ENCODE results near the gene FAM200B.
A peak's percentile ranks its signal among the peaks of the same experiment; 100 is the strongest.

Gene FAM200B

DNA sequence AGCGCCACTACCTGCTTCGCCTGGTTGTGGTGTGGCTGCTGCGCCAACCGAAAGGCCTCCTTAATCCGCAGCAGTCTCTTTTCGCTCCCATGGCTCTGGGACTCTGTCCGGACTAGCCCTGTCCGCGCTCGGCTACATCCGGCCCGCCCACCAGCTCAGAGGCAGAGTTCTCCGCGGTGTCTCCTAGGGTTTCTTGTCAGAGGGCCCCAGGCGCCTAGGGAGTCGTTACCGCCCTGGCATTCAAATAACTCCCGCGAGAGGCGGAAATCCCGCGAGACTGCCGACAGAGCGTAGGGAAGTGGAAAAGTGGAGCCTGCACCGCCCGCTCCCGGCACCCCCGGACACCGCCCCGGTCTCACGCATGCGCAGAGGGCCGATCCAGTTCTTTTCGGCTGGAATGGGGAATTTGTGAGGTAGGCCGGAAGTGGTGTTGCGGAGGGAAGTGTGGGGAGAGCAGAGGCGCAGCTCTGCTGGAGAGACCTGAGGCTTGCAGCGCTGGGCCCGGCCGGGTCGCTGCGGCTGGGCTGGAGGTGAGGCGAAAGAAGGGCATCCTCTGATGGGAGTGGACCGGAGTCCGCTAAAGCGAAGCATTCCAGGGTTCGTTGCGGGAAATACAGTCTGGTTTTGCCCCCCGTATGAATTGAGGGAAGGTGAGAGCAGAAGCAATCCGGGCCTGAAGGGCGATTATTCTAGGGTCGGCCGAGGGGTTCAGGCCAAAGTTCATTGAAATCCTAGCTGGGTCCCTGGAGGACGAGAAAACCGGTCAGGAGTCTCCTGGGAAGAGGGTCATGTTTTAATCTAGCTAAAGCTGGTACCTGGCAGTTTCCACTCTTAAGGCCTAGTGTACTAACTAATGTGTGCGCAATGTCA, at the start of gene FAM200B:
FAM200B (plus strand) TSS at position 456 of the 870 bp plus-strand sequence. CDS start 5,151 bp downstream, outside the sequence.
- DNase-seq = peak; percentile 99

DNA sequence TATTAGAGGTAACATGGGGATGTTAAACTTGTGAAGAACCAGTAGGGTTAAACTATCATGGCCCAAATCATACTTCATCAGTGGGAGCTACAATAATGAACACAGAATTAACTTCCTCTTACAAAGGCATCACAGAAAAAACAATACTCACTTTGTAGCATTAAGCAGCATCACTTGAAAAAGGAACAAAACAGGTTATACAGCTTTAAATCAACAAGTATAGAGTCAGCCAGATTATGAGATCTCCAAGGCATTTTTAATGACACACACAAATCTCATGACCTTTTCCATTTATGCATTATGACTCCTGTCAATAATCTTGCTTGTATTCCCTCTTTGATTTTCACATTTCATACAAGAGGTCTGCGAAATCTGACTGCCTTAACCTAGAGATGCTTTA, 44.8 kb upstream of the FAM200B start:
- no peak for DNase-seq

DNA sequence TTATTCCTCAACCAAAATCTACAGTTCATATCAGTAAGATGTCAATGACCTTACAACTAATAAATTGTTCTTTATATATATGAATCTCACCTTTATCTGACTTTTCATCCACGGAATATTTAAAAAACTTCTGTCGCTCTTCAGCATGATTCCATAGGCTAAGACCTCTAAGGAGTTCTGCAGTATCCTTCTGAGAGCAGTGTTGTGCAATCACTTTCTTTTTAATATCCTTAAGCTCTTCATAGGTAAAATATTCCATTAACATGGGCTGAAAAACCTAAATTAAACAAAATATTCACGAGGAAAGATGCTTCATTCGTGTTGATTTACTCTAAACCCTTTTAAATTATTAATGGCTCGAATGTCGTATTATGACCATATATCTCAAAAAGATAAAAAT, 43.2 kb upstream of the FAM200B start:
- no peak for DNase-seq

DNA sequence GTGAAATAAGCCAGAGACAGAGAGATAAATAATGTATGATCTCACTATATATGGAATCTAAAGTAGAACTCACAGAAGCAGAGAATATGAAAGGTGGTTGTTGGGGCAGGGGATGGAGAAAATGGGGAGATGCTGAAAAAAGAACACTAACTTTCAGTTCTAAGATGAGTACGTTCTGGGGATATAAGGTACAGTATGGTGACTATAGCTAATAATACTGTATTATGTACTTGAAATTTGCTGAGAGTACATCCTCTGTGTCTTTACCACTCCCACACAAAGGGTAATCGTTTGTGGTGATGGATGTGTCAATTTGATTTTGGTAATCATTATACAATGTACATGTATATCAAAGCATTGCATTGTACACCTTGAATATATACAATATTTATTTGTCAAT, 33.0 kb upstream of the FAM200B start:
- no peak for DNase-seq

DNA sequence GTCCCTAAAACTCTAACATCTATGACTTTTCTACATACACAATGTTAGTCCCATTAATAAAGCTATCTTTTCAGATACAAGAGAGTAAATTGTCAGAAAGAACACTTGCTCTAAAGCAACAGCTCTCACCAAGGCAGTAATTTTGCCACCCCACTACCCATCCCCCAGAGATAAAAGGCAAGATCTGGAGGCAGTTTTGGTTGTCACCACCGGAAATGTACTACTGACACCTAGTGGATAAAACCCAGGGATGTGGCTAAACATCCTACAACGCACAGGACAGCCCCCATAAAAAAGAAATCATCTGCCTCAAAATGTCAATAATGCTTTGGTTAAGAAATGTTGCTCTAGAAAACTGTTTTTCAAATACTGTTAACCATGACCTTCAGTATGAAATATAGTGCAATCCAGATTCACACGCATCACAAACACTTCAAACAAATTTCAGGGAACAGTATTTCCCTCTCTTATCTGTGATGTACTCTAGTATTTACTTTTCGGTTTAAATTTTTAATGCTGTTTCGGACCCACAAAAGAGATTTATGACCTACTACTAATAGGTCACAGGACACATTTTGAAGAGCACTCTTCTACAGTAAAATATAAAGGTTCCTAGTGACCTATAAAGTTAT, 31.6 kb upstream of the FAM200B start:
- DNase-seq = peak; percentile 81

DNA sequence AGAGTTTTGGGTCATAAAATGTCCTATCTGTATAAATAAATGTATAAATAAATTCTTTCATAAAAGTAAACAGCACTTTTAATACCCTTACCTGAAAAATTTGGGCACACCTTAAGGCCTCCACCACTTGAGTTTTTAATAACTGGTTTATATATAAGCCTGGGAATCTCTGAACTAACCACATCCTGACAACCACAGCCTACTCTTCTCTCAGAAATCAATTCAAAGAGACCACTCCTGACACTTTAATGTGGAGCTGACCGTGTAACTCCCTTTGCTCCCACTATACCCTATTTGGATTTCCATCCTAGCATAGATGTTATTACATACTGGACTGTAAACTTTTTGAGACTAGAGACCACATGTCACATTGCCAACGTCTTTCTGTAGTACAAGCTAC, 30.0 kb upstream of the FAM200B start:
- no peak for DNase-seq

DNA sequence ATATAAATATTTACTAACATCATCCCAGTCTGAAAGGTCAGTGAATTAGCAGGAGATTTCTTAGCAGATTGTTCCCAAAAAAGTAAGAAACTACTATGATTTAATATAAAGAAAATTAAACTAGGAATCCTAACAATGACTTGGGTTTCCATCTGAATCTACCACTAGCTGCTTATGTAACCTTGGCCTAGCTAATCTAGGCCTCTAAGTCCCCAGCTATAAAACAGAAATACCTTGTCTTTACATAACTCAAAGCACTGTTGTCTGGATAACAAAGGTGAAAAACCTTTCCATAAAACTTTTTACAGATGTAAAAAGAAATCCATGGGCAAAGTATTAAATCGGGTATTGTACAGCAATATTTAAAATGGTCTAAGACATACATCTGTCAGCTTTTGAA, 29.4 kb upstream of the FAM200B start:
- peak; percentile 0 for DNase-seq

DNA sequence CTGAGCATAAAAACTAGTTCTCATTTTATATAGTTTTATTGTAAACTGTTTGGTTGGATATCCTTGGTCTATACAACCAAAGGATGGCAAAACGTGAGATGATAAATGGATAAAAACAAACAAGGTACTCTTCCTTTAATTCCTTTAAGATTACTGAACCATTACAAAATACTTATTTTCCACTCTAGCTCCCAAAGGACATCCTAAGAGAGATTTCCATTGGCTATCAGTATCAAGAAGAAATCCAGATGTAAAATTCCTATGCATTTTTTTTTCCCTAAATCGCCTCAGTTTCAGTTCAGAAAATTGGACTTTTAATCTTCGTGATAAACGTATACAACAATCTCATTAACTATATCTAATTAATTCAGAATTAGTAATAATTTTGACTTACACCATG, 28.8 kb upstream of the FAM200B start:
- DNase-seq = no peak

DNA sequence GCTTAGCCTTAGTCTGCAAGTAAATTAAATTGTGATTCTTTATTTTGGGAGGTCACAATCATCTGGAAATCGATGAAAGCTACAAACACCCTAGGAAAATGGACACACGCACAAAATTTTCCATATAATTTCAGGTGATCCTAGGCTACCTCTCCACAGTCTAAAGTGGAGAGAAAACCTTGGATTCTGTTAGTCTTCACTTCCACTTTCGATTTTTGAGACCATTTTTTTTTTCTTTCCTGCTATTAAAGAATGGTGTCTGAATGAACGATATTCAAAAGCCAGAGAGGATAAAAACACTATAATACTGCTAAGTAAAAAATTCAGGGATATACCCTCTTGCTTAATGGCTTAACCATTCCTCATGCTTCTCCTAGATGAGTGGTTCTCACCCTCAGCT, 28.2 kb upstream of the FAM200B start:
- DNase-seq = no peak

DNA sequence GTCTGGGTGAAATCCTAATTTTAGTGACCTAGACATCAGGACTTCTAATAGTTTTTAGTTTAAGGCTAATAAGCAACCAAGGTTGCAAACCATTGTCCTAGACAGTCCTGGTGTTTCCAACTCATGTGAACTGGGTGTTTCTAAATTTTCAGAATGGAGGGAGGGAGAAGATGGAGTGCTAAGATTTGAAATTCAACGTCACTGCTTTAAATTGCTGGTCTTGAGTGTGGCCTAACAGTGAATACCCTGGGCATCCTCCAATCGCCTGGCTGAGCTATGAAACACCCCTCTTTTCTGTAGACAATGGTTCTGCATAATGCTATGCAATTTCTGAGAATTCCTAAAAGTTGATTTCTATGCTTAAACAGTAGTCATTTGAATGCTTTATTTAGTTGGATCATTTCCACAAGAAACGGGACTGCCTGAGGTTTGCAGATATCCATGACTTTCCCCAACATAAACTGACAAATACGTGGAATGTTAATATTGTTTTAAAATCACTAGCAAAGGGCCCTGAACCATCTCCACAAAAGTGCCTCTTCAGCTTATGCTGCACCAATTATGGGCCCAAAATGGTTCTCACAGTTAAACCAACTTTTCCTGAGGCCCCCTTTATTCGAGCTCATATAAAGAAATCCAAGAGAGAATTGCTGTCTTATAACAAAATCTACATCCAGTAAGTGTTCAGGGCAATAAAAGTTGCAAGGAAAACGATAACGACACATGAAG, 27.6 kb upstream of the FAM200B start:
- peak; percentile 30 for DNase-seq

DNA sequence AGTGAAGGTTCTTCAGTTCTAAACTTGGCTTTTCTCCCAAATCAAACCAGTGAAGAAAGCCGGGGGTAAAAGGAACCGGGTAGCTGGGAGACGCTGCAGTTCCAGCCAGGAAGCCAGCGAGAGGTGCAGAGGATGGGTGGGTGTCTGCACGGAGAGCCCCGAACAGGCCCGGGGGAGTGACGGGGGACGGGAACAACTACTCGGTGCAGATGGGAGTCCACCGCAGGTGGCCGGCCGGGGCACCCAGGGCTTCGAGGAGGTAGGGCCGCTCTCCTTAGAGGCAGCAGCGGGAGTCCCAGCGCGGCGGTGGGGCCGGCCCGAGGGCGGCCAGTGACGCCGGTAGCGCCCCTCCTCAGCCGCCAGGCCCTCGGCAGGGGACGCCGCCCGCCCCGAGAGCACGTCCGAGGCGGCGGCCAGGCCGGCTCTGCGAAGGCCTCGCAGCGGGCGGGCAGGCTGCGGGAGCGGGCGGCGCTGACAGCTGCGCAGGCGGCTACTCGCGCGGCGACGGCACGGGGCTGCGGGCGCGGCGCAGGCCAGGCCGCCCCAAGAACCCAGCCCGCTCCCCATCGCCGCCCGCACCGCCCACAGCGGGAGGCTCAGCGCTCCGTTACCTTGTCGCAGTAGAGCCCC, 26.9 kb upstream of the FAM200B start:
- peak; percentile 56 for DNase-seq

DNA sequence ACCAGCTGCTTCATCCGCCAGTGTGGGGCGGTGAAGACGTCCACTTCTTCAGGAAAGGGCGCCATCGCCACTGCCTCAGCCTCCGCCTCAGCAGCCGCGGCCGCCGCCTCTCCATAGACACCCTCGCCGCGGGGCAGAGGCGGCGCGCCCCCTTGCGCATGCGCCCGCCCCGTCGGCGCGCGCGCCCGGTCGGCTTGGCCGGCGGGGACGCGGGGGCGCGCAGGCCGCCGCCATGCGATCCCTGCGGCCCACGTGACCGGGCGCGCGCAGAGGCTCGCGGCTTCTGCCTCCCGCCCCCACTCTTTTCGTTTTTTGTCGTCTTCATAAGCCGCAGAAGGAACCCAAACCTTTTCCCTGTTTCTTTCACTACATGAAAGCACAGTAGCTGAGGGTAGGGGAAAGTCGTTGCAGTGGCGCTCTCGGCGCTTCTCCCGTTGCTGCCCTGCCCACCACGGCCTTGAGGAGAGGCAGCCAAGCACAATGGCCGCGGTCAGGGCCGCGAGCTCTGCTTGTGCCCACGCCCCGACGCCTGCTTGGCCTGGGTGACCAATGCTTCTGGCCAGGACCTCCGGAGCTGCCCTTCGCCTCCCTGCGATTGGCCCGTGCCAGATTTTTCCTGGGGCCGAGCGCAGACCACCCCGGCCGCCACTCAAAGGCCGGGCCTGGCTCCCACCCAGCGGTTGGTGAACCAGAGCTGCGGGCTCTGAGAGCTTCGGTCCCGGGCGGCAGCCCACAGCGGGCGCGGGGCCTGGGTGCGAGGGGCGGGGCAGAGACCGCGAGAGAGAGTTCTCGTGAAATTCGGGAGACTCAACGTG, 26.2 kb upstream of the FAM200B start, which contains the start of gene FBXL5:
FBXL5 (minus strand) TSS at position 135 of the 815 bp plus-strand sequence; CDS start at position 65, 70 bp downstream.
- peak; percentile 84 for DNase-seq

DNA sequence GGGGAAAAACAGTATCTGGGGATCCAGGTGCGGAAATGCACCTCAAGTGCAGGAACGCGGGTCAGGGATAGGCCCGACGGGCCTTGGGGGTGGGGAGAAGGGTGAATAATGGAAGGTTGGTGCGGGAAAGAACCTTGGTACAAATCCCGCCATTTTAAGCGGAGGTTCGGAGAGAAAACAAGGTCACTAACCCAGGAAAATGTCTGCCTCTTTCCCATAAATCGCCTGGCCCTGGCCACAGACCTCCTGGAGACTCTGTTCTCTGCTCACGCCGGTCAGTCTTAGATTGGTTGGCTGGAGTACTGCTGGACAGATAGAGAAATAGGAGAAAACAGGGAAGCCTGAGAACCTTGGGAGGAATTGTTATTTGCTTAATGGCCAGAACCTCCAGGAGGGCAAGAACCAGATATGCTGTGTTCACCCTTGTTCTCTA, 25.6 kb upstream of the FAM200B start:
- peak; percentile 28 for DNase-seq

DNA sequence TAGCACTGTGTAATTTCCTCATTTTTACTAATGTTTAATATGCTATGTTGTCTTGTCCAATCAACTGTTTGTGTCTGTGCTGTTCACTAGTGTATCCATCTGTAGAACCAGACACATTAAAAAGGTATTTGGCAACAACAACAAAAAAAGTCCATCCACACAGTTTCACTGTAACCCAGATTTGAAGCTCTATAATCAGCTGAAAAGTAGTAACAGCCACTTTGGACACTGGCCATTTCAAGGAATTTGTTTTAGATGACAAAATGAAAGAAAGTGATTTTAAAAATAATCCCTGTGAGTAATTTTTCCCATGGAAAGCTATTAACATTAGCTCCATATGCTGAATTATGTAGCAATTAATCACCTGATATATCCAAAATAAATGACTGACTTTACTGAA, 24.3 kb upstream of the FAM200B start:
- DNase-seq = no peak

DNA sequence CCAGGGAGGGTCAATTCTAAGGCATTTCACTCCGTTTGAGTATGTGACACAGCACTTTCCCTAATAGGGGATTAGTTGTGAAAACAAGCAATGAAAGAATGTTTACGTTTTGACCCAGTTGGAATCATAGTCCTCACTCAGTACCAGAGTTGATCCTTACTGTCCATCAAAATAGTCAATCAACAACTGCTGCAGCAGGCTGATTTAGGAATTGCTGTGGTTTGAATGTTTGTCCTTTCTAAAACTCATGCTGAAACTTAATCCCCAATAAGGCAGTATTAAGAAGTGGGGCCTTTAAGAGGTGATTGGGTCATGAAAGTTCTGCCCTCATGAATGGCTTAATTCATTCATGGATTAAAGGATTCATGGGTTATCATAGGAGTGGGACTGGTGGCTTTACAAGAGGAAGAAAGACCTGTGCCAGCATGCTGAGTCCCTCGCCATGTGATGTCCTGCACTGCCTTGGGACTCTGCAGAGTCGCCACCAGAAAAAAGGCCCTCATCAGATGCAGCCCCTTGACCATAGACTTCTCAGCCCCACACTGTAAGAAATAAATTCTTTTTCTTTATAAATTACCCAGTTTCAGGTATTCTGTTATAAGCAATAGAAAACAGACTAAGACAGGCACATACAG, 23.4 kb upstream of the FAM200B start:
- DNase-seq = peak; percentile 55

DNA sequence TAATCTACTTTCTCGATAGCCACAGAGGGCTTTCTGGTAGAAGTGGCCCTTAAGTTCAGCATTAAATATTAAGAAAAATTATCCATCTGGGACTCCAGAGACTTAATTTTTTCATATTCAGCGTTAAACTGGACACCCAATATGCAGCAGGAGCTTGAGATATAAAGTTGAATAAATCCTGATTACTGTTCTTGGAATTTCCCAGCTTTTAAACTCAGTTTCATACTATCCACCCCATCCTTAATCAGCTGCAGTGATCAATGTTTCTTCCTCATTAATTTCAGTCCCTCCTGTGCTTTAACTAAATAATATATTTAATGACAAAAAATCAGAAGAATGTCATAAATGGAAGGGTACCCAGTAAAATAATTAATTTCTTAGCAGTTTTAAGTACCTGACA, 22.8 kb upstream of the FAM200B start:
- DNase-seq = no peak

DNA sequence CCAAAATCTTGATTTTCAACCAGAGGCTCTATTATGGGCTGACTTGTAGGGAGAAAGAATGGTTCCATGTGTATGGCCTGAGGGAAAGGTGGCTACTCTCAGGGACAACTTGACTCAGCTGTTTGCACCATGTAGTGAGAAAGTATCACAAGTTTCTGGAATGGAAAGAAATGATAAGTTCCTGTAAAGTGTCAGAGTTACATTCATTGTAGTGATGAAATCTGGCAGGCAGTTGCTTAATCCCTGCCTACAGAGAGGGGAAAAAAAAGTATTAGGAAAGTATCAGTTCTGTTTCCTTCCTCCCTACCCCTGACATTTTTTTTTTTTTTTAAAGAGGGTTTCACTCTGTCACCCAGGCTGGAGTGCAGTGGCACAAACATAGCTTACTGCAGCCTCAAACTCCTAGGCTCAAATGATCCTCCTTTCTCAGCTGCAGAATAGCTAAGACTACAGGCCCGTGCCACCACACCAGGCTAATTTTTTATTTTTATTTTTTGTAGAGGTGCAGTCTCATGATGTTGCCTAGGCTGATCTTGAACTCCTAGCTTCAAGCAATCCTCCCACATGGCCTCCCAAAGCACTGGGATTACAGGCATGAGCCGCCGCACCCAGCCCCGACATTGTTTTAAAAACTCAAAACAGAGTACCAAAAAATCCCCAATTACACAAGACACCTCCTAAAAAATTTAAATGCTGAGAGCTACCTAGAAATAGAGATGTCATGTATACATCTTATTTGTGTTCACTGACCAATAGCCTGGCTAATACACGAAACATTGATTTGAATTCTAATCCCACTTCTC, 21.7 kb upstream of the FAM200B start:
- DNase-seq = no peak

DNA sequence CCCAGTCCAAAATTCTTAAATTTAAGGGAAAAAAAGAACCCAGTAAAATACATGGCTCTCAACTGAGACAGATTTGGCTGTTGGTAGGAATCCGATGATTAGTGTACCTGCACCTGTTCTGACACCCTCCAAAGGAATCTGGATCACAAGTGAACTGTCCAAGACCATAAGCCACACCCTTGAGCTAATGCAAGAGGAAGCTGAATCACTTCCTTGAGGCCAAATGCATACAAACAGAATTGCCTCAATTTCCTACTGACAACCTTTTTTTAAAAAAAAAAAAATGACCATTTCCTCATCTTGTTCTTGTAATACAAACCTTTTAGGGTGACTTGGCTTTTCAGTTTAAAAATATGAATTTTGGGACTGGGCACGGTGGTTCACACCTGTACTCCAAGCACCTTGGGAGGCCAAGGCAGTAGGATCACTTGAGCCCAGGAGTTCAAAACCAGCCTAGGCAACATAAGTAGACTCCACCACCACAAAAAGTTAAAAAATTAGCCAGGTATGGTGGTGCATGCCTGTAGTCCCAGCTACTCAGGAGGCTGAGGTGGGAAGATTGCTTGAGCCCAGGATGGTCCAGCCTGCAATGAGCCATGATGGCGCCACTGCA, 15.8 kb upstream of the FAM200B start:
- DNase-seq = no peak

DNA sequence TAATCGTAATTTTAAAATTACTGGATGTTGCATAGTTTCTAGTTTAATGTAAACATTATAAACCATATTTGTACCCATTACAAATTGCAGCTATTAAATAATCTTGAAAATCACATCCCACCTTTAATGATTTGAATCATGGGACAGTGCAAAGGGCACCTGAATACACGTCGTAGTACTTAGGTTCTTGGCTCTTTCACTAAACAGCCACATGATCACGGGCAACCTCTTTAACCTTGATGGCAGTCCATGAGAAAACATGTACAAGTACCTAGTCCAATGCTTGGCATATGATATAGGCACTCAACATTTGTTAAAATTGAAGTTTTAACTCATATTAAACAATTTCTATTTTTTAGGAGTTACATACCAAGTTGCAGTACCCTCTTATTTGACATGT, 14.6 kb upstream of the FAM200B start:
- DNase-seq = no peak

Measured in NCI-H82 (cell line).